Frontal cortex (tissue), 4 donors: Measurements from ENCODE around the gene MBOAT2. TPM values are rescaled to one million over a fixed set of nuclear protein-coding genes. Genes with fewer than 3 reads are reported as not detected.

Experiments
- DNase-seq, 2 donors: peaks; one replicate each; pipeline ENCODE4 v3.0.0; 2012; ENCODE audit warnings: low spot score in 2 of 2
- FAIRE-seq: peaks from 2 replicates; lab custom pipeline; 2012; peaks lifted over from hg19 to GRCh38; lab: Jason Lieb, UNC
- total RNA-seq: library from RNA; depleted of rRNA; stranded (reverse); fragments of >200 nt; gene quantifications from one replicate; pipeline ENCODE4 v1.2.3, GENCODE V29; 2014
- donor health status: control.
- donor health status: control.
- donor health status: control.

MBOAT2 gene
- total RNA-seq, 1 donor from 2014 or later = 125 TPM

DNA sequence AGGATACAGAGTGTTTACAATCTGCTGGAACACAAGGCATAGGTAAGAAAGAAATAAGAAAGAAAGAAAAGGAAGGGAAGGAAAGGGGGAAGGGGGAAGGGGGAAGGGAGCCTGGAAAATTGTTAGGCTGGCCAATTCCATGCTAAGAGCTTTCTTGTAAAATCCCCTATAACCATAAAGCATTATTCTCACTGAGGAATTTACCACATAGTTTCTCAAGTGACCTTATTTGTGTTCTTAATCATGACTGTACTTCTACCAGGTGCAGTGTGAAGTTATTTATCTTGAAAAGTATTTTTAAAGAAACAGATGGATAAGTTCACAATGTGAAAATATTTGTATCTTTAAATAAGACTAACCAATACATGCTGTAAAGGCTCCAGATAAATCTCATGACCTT lies 126.9 kb downstream of the MBOAT2 start:
- FAIRE-seq (no peak), DNase-seq (no peak)

DNA sequence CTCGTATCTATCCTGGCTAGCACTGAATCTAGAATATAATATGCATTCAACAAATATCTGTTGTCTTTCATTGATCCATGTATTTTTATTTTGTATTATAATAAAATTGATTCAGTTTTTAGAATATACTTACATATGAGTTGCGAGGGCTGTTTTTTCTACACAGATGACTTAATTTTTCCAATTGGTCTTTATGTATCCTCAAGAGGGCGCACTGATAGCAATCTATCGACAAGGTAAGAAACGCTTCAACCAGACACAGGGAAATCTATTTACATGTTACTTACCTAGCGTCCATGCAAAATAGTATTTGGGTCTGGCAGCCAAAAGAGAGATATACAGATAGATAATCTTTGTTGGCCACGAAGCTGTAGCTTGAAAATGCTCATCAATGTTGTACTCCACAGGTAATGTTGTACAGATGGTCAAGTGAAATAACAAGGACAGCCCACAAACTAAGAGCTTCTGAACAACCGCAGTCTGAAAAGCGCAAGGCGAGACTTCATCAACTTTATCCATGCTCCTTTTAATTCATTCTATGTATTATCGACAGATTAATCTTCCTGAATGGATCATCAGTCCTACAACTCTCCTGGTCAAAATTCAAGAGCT lies 130.6 kb downstream of the MBOAT2 start:
- peak; percentile 28 to 33 for DNase-seq
- FAIRE-seq = peak; percentile 93

DNA sequence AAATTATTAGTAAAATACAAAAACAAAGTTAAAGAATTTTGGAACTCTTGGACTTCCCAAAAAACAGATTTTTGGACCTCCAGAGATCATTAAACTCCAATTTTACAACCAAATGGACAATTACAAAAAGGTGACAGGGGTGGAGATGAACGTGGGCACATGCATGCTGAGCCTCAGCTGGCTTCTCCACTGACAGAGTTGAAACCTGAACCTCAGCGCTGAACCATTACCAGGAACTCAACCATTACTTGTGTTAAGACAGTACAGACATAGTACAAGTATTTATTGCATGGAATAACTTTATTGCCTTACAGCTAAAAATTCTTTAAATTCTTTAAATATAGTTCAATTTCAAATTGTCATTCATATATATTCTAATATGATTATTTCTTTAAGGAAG lies 133.0 kb downstream of the MBOAT2 start:
- no peak for DNase-seq
- no peak for FAIRE-seq

DNA sequence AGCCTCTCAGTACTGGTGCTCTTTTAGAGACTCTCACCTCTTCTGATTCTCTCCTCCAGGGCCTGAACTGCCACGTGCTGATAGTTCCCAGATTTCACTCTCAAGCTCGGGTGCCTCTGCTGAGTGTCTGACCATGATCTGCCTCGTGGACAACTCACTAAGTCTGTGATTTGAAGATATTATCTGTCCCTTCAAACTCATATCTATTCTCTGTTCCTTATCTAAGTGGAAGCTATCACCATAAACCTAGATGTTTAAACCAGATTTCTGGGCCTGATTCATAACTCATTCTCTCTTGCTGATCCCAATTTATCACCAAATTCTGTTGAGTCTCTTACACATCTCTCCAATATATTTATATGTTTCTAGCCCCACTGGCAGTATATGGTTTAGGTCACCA lies 136.1 kb downstream of the MBOAT2 start:
- FAIRE-seq = no peak

DNA sequence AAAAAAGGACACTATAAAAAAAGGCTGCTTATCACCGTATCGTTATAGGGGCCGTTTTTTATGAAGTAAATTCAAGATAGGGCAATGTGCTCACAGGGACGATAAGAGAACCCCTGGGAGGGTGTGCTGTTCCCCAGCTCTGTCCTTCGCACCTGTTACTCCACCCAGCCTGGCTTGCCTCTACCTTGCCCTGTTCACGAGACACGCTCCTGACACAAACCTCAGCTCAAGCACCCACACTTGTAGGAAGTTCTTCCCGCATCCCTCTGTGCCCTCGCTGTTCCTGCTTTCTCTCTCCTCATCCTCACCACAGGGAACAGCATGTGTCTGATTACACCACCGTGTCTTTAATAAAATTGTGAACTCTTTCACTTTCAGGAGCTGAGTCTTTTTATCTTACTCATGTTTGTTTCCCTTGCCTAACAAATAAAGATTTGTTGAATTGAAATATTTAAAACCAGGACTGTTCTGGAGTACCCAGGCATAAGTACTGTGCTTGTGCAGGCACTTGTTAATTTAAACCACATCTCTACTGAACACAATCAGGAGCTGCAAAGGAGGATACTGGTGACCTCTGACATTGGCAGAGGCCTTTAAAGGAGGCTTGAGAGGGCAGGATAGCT lies 140.0 kb downstream of the MBOAT2 start:
- FAIRE-seq (no peak), DNase-seq (no peak)

More for the DNA sequence above, 136.1 kb downstream of the MBOAT2 start:
- DNase-seq = no peak

DNA sequence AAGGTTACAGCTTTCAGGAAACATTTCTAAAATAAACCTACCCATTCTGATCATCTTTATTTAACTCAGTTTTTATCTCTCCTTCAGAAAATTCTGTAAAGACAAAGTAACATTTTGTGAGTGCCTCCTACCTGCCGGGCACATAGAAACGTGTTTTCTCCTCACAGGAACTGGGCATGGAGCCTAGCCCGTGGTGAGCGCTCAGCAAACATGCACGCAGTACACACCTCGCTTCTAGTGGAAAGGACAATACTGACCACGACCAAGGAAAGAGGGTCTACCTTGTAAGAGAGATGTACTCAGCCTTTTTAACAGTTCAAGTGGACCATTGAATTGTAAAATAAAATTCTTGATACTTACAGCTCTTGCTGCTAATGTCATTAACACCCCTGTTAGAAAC lies 141.3 kb downstream of the MBOAT2 start:
- no peak for FAIRE-seq
- DNase-seq = no peak

DNA sequence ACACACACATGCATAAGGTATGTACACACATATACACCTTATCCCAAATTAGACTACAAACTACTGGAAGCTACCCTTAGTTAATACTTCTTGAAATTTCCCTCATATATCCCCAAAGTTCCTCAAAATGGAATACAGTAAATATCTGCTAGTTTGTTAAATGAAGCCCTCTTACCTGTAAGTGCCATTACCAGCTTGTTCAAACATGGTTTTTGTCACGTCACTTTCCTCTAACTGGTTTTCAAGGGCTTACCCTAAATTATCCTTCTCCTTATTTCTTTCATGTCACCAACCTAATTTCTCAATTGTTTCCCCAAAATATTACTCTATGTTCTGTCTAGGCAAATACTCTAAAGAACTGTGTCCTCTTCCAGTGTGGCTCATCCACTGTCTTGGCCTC lies 141.7 kb downstream of the MBOAT2 start:
- FAIRE-seq (no peak), DNase-seq (no peak)

DNA sequence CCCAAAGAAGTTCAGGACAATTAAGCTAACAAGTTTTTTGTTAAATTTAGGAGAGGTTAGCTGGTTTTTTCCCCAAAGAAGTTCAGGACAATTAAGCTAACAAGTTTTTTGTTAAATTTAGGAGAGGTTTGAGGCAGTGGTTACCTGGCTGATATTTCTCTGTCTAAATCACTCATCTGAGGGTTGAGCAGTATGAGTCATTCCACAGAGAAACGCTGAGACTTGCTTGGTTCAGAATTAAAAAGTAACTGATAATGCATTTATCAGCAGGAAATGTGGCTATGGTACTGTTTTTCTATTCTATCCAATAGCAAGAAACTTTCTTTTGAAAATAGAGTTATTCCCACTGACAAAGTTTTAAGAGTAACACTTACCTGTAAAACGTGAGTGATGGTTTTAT lies 143.2 kb downstream of the MBOAT2 start:
- DNase-seq (no peak), FAIRE-seq (no peak)

DNA sequence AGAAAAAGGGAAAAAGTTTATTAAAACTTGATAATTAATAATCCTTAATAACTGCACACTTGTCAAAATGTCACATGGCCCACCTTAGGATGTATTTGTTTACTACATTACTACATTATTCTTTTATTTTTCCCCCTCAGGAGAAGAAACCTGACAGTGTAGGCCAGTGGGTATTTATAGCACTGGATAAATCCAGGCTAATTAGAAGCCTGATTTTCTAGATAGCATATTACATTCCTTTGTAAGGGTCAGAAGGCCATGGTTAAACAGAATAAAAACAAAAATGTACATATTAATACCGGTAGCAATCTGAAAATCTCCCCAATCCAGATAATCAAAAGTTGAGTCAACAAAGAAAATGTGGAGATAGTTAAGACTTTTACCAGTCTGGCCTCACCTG lies 144.6 kb downstream of the MBOAT2 start:
- no peak for FAIRE-seq
- DNase-seq = no peak

DNA sequence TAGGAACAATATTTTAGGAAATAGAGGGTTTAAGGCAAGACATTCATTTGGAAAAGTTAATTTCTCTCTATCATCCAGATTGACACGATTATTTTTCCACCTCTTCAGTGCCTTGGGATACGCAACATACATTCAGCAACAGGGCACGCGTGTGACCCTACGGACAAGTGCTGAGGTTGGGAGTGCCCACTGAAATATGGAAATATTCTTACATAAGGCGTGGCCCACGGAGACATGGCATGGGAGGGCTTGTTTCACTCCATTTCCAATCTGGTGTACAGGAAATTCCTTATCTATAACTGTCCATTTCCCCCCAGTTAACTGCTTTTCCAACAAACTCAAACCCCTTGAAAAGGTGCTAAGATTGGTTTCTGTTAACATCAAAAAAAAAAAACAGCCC lies 145.2 kb downstream of the MBOAT2 start:
- FAIRE-seq (no peak), DNase-seq (no peak)

DNA sequence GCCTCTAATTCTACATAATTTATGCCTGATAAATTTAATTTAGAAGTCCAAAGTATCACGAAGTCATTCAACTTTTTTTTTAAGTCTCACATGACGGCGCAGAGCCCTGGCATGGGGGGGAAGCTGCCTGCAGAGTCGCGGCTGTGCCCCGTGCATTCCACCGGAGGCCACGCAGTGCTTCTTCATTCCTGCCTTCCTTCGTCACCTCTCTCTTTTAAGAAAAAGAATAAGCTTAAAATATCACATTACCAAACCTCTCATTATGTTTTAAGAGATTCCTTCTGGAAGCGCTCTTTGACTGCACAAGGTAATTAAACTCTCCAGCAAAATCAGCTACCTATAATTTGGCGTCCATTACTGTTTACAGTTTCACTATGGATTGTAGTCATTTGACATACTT lies 145.8 kb downstream of the MBOAT2 start:
- DNase-seq (no peak), FAIRE-seq (no peak)

DNA sequence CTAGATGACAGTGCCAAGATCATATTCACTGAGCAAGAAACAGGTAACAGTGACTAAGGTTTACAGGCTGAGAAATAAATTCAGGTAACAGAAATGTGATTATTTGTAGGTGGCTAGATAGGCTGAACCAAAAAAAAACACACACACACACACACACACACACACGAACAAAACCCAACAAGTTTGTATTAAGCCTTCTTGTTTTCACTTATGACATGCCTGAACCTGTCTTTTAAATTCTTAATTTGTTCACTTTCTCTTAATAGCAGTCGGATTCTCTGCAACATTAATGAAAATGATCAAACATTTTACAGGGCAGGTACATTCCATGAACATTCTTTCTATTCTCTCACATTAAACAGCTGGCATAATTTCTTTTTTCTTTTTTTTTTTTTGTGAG lies 147.3 kb downstream of the MBOAT2 start:
- DNase-seq = no peak
- FAIRE-seq = no peak

DNA sequence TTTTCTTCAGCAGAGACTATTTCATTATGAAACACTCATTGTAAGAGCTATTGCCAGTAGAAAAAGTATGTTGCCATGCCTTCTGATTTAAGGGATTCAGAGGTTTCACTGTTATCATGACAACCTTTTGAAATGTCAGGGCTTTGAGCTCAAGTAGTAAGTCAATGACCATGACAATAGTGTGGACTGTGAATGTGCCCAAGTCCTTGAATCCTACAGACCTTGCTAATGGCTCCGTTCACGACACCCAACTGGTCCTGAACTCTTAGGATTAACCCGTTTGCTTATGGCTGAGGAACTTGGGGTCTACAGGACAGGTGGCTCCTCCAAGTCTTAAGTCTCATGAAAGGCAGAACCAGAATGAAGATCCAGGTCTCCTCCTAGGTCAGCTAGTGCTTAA lies 148.5 kb downstream of the MBOAT2 start:
- no peak for DNase-seq
- no peak for FAIRE-seq

DNA sequence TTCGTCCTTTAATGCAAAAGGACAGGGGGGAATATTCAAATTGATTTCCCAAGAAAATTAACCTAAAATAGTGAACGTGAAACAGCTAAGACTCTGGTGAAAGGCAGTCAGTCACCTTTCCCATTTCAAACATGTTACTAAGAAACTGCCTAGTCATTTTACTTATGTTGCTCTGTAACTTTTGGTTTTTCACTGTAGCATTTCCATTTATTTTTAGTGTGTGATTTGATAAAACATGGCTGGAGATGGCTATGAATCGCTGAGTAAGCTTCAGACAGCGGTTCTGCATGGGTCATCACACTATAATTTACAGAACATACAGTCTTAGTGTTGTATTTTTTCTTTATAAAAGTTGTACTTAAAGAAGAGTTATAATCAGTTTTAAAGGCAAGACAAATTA lies 150.1 kb downstream of the MBOAT2 start:
- FAIRE-seq = no peak
- no peak for DNase-seq

DNA sequence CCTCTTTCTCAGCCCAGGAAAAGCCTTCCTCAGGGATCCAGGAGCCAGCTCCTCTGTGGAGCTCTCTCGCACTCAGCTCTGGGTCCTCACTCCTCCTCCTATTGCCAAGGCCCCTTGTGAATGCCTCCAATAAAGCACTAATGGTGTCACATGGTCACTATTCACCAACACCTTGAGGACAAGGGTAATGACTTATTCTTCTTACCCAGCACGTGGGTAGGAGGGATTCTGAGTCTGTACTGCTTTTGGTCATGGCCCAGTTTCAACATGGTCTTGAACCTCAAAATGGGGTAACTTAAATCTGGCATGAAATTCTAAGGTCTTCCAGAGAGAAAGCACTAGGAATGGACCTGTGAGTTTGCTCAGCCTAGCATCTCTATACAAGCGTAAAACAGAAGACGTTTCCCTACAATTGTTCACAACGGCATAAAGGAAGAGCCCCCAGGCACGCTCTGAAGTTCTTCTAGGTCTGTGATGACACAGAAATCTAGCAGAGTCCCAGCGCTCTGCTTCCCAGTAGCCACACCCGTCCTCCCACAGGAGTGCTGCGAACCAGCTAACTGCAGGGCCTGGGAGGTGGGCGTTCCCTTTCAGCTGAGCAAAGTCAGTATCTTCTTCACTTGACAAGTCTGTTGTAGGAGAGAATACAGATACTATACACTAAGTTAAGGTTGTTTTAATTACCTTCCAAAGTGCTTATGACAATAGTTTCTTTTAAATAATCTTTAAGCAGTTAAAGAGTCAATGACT lies 151.5 kb downstream of the MBOAT2 start:
- FAIRE-seq = no peak

DNA sequence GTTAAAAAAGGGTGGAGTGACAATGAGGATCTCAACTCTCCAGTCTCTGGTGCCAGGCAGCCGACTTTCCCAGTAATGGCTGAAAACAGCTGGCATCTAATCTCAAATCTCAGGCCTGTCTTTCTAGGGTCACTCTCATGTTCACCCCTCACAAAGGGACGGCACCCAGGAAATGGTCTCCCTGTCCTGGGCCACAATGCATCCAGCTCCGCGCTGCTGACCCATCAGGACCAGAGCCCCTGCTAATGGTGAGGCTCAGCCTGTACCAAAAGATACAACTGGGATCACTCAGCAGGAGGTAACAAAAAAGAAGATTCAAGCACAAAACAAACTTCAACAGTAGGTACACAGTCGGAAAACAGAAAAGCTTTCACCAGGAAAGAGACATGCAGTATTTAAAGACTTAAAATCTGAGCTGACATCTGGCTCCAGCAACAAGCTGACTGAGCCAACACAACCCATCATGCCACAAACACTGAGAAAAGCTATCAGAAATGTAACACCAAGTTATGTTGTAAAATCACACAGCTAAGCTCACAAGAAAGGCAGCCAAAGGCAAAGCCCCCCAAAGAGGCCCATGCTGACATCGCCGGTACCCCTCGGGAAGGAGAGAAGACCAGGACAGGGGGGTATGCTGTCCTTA lies 152.5 kb downstream of the MBOAT2 start:
- no peak for DNase-seq
- no peak for FAIRE-seq

More for the DNA sequence above, 151.5 kb downstream of the MBOAT2 start:
- DNase-seq = no peak

DNA sequence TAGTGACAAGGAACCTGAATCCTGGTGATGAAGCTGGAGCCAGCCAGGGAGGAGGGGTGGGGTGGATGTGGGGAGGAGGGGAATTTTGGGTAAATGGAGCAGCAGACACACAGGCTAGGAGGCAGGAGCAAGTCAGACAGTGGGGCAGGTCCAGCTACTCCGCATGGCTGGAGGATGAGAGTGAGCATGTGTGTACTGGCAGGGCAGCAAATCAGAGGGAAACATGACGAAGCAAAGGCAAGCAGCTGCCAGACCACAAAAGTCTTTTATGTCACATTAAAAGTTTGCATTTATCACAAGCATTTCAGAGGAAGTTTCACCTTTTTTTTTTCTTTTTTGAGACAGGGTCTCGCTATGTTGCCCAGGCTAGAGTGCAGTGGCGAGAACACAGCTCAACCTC lies 154.2 kb downstream of the MBOAT2 start:
- DNase-seq (no peak), FAIRE-seq (no peak)

DNA sequence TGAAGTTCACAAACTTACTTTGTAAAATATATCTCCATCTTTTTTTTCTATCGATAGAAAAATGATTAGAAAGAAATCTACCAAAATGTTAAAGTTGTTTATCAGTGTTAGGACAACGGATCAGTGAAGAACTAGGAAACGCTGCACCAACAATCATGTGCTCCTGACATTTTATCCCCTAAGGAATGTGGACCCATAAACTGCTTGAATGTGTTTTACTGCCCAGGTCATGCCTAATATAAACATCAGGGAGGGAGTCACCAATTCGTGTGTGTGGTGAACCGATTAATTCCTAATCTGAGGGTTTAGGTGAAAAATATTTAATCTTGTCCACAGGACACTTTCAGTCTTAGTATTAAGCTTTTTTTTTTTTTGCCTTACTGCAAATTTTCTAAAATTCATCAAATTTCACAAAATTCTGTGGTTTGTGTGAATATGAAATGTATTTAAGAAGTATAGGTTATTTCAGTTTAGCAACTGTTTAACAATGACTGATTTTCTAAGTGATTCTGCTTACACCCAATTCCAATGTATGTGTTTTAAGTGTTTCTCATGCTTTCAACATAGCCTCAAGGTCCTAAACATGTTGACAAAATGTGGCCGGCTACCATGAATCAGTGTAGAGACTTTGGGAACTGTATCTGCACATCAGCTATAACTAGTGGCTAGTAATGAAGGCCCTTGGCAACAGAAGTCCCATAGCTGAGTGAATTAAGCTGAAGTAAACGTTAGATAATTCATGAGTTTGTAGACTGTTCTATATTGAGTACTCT lies 155.0 kb downstream of the MBOAT2 start:
- no peak for FAIRE-seq

DNA sequence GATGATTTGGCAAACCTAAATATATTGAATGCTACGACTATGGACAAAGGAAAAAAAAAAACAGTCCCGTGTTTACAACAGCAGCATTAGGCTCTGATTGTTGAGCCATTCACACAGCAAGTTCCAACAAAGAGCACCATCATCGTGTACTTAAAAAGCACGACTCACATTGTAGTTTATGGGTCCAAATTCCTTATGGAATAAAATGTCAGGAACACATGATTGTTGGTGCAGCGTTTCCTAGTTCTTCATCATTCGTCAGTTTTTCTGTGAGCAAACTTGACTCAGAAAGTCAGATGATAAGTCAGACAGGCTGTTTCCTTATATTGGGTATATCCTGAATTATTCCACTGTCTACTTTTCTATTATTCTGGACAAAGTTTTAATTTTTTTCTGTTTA lies 156.1 kb downstream of the MBOAT2 start:
- FAIRE-seq (no peak), DNase-seq (no peak)

More for the DNA sequence above, 155.0 kb downstream of the MBOAT2 start:
- no peak for DNase-seq

DNA sequence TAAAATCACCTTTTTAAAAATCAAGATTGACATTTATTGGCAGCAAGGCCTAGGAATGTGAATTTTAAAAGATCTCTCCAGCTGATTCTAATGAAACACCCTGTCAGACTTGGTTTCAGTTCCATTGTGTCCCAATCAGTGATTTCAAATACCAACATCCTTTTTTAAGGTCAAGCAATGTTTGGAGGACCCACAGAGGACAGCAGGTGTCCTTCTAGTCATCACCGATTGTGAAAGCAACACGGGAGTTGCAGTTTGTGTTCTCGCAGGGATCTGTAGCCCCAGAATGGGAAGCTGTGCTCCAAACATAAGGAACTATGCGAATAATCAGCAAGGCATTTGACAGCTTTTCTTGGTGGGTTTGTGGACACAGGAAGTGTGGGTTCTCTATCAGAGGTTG lies 161.6 kb downstream of the MBOAT2 start:
- DNase-seq = no peak
- FAIRE-seq = no peak
